H1 (cell line): ENCODE data around the gene ALG1. TPM values are rescaled to one million over a fixed set of nuclear protein-coding genes. Genes with fewer than 3 reads are reported as not detected.

Experiments used
- CTCF ChIA-PET: fragments of 300-600 bp; sonication (Branson Sonifier 250); formaldehyde crosslinking; loops from one replicate; lab custom pipeline; 2021; ENCODE audit not compliant: partially characterized antibody; lab: Charles Lee
- POLR2A ChIA-PET: fragments of 300-600 bp; sonication (Branson Sonifier 250); formaldehyde crosslinking; loops from one replicate; lab custom pipeline; 2021; ENCODE audit warnings: inconsistent platforms; ENCODE audit not compliant: partially characterized antibody; lab: Charles Lee
- DNase-seq, 2 experiments: peaks; one replicate each; pipeline versions ENCODE4 v3.0.0 to v3.0.0-alpha.2; 2010 to 2022; ENCODE audit warnings: low spot score in 2 of 2, low read depth in 1 of 2, mixed read lengths in 1 of 2
- FAIRE-seq: peaks from 2 replicates; lab custom pipeline; 2011; peaks lifted over from hg19 to GRCh38; lab: Jason Lieb, UNC
- H2AFZ ChIP-seq: 2 replicates; pipeline ENCODE4 v1.8.1; 2012; ENCODE audit warnings: low read length, inconsistent platforms
- H2AK5ac ChIP-seq: 2 replicates; pipeline ENCODE4 v1.6.1; 2013; ENCODE audit warnings: low read depth, low read length
- H2BK120ac ChIP-seq: replicated peaks from 2 replicates; pipeline ENCODE3; 2013; ENCODE audit warnings: low read depth, low read length, inconsistent platforms
- H2BK12ac ChIP-seq: 2 replicates; pipeline ENCODE4 v1.6.1; 2013; ENCODE audit warnings: low read depth, low read length
- H2BK15ac ChIP-seq: 2 replicates; pipeline ENCODE4 v1.6.1; 2013; ENCODE audit warnings: low read length
- H2BK20ac ChIP-seq: 2 replicates; pipeline ENCODE4 v1.6.1; 2013; ENCODE audit warnings: low read length
- H2BK5ac ChIP-seq: 2 replicates; pipeline ENCODE4 v1.6.1; 2013; ENCODE audit warnings: low read depth, low read length
- H3K14ac ChIP-seq: 2 replicates; pipeline ENCODE4 v1.6.1; 2013; ENCODE audit warnings: inconsistent platforms; ENCODE audit not compliant: insufficient read length
- H3K18ac ChIP-seq: 2 replicates; pipeline ENCODE4 v1.6.1; 2013; ENCODE audit warnings: low read length; ENCODE audit errors: extremely low read depth
- H3K23ac ChIP-seq: 2 replicates; pipeline ENCODE4 v1.6.1; 2013; ENCODE audit warnings: inconsistent platforms; ENCODE audit not compliant: insufficient read length
- H3K23me2 ChIP-seq: 2 replicates; pipeline ENCODE4 v1.6.1; 2013; ENCODE audit warnings: low read depth, low read length
- H3K27ac ChIP-seq: 2 replicates; pipeline ENCODE4 v1.6.1; 2011; ENCODE audit warnings: low read depth, low read length, inconsistent platforms
- H3K27me3 ChIP-seq, 4 experiments: replicated peaks in 1 of 4; 1 replicate in 1 of 4; 2 replicates in 3 of 4; pipeline versions ENCODE4 v1.6.1 to v1.8.1; 2011 to 2013; ENCODE audit warnings: low read length in 3 of 4, mild to moderate bottlenecking in 3 of 4, inconsistent platforms in 2 of 4, mixed read lengths in 2 of 4, moderate library complexity in 1 of 4; ENCODE audit not compliant: control insufficient read depth in 3 of 4, insufficient read depth in 3 of 4; ENCODE audit errors: extremely low read depth in 1 of 4
- H3K36me3 ChIP-seq, 4 experiments: 2 replicates each; pipeline versions ENCODE4 v1.6.1 to v1.8.1; 2011 to 2013; ENCODE audit warnings: mild to moderate bottlenecking in 4 of 4, low read length in 3 of 4, moderate library complexity in 2 of 4, control low read depth in 1 of 4, inconsistent platforms in 1 of 4; ENCODE audit not compliant: insufficient read depth in 4 of 4, control insufficient read depth in 2 of 4
- H3K4ac ChIP-seq: replicated peaks from 2 replicates; pipeline ENCODE3; 2013; ENCODE audit warnings: low read length, low read depth, mixed read lengths, inconsistent platforms; ENCODE audit not compliant: insufficient read length
- H3K4me1 ChIP-seq, 4 experiments: replicated peaks in 1 of 4; 1 replicate in 1 of 4; 2 replicates in 3 of 4; pipeline versions ENCODE4 v1.6.1 to v1.8.1; 2011 to 2013; ENCODE audit warnings: low read length in 3 of 4, inconsistent platforms in 2 of 4, mixed read lengths in 1 of 4; ENCODE audit not compliant: insufficient read depth in 4 of 4, control insufficient read depth in 3 of 4
- H3K4me2 ChIP-seq, 2 experiments: 2 replicates each; pipeline versions ENCODE4 v1.6.1 to v1.8.1; 2011 to 2013; ENCODE audit warnings: low read depth in 2 of 2, low read length in 2 of 2, control low read depth in 1 of 2, inconsistent platforms in 1 of 2, mild to moderate bottlenecking in 1 of 2; ENCODE audit not compliant: insufficient read depth in 1 of 2
- H3K4me3 ChIP-seq, 4 experiments: fragments of 200-600, 300-600 bp in 1 of 4; sonication (generic), shearing (Covaris generic), sonication (Bioruptor Twin) in 1 of 4; 2 replicates each; pipeline versions ENCODE4 v1.5.1 to v1.8.1; 2011 to 2016; ENCODE audit warnings: low read length in 4 of 4, low read depth in 3 of 4, control low read depth in 2 of 4, inconsistent platforms in 2 of 4, mild to moderate bottlenecking in 2 of 4, mixed read lengths in 1 of 4, moderate library complexity in 1 of 4; ENCODE audit not compliant: insufficient read depth in 2 of 4; ENCODE audit errors: extremely low read depth in 1 of 4
- H3K56ac ChIP-seq: replicated peaks from 2 replicates; pipeline ENCODE3; 2013; ENCODE audit warnings: low read depth, mild to moderate bottlenecking, mixed read lengths, low read length, inconsistent platforms; ENCODE audit not compliant: insufficient read length
- H3K79me1 ChIP-seq: 2 replicates; pipeline ENCODE4 v1.6.1; 2013; ENCODE audit warnings: low read depth, low read length, control low read depth
- H3K79me2 ChIP-seq, 2 experiments: 2 replicates each; pipeline versions ENCODE4 v1.6.1 to v1.8.1; 2012 to 2013; ENCODE audit warnings: low read length in 2 of 2, mild to moderate bottlenecking in 2 of 2, inconsistent platforms in 1 of 2; ENCODE audit not compliant: insufficient read depth in 2 of 2, control insufficient read depth in 1 of 2
- H3K9ac ChIP-seq, 4 experiments: replicated peaks in 1 of 4; 1 replicate in 1 of 4; 2 replicates in 3 of 4; pipeline versions ENCODE4 v1.6.1 to v1.8.1; 2011 to 2013; ENCODE audit warnings: low read depth in 3 of 4, low read length in 3 of 4, control low read depth in 2 of 4, mild to moderate bottlenecking in 2 of 4, moderate library complexity in 2 of 4, inconsistent platforms in 1 of 4; ENCODE audit errors: extremely low read depth in 1 of 4
- H3K9me3 ChIP-seq, 2 experiments: 2 replicates each; pipeline versions ENCODE4 v1.6.1 to v1.8.1; 2012 to 2013; ENCODE audit warnings: mild to moderate bottlenecking in 2 of 2, moderate library complexity in 2 of 2, control low read depth in 1 of 2, inconsistent platforms in 1 of 2, low read depth in 1 of 2, low read length in 1 of 2, mixed read lengths in 1 of 2; ENCODE audit not compliant: insufficient read depth in 2 of 2
- H4K20me1 ChIP-seq, 2 experiments: replicated peaks in 1 of 2; 2 replicates each; pipeline versions ENCODE3 to v1.8.1; 2011 to 2013; ENCODE audit warnings: inconsistent platforms in 2 of 2, low read length in 2 of 2, mild to moderate bottlenecking in 1 of 2; ENCODE audit not compliant: insufficient read depth in 2 of 2, control insufficient read depth in 1 of 2
- H4K5ac ChIP-seq: 2 replicates; pipeline ENCODE4 v1.6.1; 2013; ENCODE audit warnings: low read length, low read depth, mixed read lengths, inconsistent platforms; ENCODE audit not compliant: insufficient read length
- H4K8ac ChIP-seq: 2 replicates; pipeline ENCODE4 v1.8.0; 2013; ENCODE audit warnings: mild to moderate bottlenecking, moderate library complexity, low read length, inconsistent platforms; ENCODE audit not compliant: insufficient read depth; ENCODE audit errors: extremely low read depth
- H4K91ac ChIP-seq: replicated peaks from 2 replicates; pipeline ENCODE3; 2013; ENCODE audit warnings: low read length, mixed read lengths, inconsistent platforms; ENCODE audit not compliant: insufficient read length
- CBX5 ChIP-seq: fragments of 300-800, 300-1000 bp; sonication (generic); IDR thresholded peaks from 2 replicates; pipeline ENCODE4 v1.7.1; 2016; ENCODE audit warnings: antibody characterized with exemption, low read length, low read depth
- EZH2 ChIP-seq: fragments of 200-600 bp; sonication (generic); IDR thresholded peaks from 2 replicates; pipeline ENCODE4 v1.7.1; 2012; ENCODE audit warnings: low read depth, mild to moderate bottlenecking, moderate library complexity, low read length, inconsistent platforms; ENCODE audit not compliant: severe bottlenecking
- JUND ChIP-seq: IDR thresholded peaks from 2 replicates; pipeline ENCODE4 v1.6.1; 2011; ENCODE audit warnings: mild to moderate bottlenecking, improper control_type of control experiment, low read length
- KDM4A ChIP-seq: IDR thresholded peaks from one replicate; pipeline ENCODE4 v1.7.1; 2012; ENCODE audit warnings: low read depth, mild to moderate bottlenecking, moderate library complexity, low read length, inconsistent platforms; ENCODE audit not compliant: severe bottlenecking
- POLR2A ChIP-seq, 2 experiments: IDR thresholded peaks; 1 replicate in 1 of 2; 2 replicates in 1 of 2; pipeline ENCODE4 v1.6.1; 2011; ENCODE audit warnings: low read depth in 2 of 2, low read length in 2 of 2, mild to moderate bottlenecking in 2 of 2; ENCODE audit errors: control extremely low read depth in 1 of 2
- SRF ChIP-seq: IDR thresholded peaks from 2 replicates; pipeline ENCODE4 v1.6.1; 2011; ENCODE audit warnings: mild to moderate bottlenecking, low read depth, low read length, moderate library complexity
- TAF1 ChIP-seq: IDR thresholded peaks from 2 replicates; pipeline ENCODE4 v1.6.1; 2011; ENCODE audit warnings: mild to moderate bottlenecking, low read depth, low read length
- YY1 ChIP-seq: IDR thresholded peaks from 2 replicates; pipeline ENCODE4 v1.6.1; 2011; ENCODE audit warnings: low read depth, mild to moderate bottlenecking, low read length
- WGBS, 2 experiments: shearing (Covaris generic) in 1 of 2; methylation state at CpG; one replicate each; pipeline versions ENCODE4 v1.1.6 to v1.1.7; 2013 to 2015; ENCODE audit warnings: low lambda C conversion rate in 2 of 2, mixed read lengths in 2 of 2, inconsistent platforms in 1 of 2, low coverage in 1 of 2, missing lambda C conversion rate in 1 of 2; ENCODE audit not compliant: insufficient replicate concordance in 2 of 2, insufficient coverage in 1 of 2, insufficient read length in 1 of 2; ENCODE audit errors: extremely low coverage in 1 of 2, missing lambda C conversion rate in 1 of 2; 5-methylcytosine and 5-hydroxymethylcytosine counted together
- polyA plus RNA-seq, 7 experiments: library from polyadenylated mRNA; depleted of rRNA in 3 of 7; stranded (reverse) in 5 of 7; unstranded in 2 of 7; fragments of >200 nt in 5 of 7; fragments of 200-250 nt in 2 of 7; gene quantifications; 1 replicate in 5 of 7; 2 replicates in 1 of 7; 4 replicates in 1 of 7; pipeline versions ENCODE4 v1.2.1 to v1.2.3, GENCODE V29; 2011 to 2013; ENCODE audit warnings: missing spikeins in 2 of 7, mixed read lengths in 2 of 7
- total RNA-seq: library from RNA; stranded (reverse); fragmentation: NEBNext Ultra II Directional; extraction: Animal tissue kit (Norgen Biotek cat#: 25700); gene quantifications from 2 replicates; pipeline ENCODE4 v1.2.1, GENCODE V29; 2021

The ALG1 gene
- total and polyA plus RNA-seq, 2 of the 8 experiments (the other 6 are each of a cell fraction or from before 2014, with no cell fraction given), result 34.8 to 46.5 TPM

- Histone ChIP-seq H3K36me3 (no peaks in the 10 kb centered on the region), H4K91ac (no peak overlapping the region), H2AK5ac (no peak overlapping the region), H2BK12ac (no peak overlapping the region), H3K14ac (no peak overlapping the region), H3K27me3 (no peaks in the 10 kb centered on the region), H3K23me2 (no peaks in the 10 kb centered on the region), H3K27ac (no peak overlapping the region), H3K18ac (no peak overlapping the region), H3K79me1 (no peaks in the 10 kb centered on the region), H4K8ac (no peak overlapping the region), H3K4me2 (no peak overlapping the region), H3K23ac (no peak overlapping the region), H2AFZ (no peak overlapping the region), H3K56ac (no peak overlapping the region), H3K4me1 (peaks cover 0 to 4% (median 1%) of the 10 kb centered on the region in 4 experiments; a peak in 3 of 7 replicates), H2BK5ac (no peak overlapping the region), H3K4ac (no peak overlapping the region), H2BK120ac (no peak overlapping the region), H3K9me3 (no peaks in the 10 kb centered on the region), H2BK15ac (no peak overlapping the region), H4K20me1 (no peaks in the 10 kb centered on the region), H4K5ac (no peak overlapping the region), H3K4me3 (no peak overlapping the region), H3K79me2 (no peaks in the 10 kb centered on the region), H2BK20ac (no peak overlapping the region), H3K9ac (no peak overlapping the region)
- FAIRE-seq (no peak), DNase-seq (no peak)
- WGBS, 2 experiments, result 90% methylated on average over 8 of the region's 8 CpGs; no CpG with 5 or more reads in 1 of the 2 experiments
- ChIA-PET CTCF (interaction anchor here (0.7 to 3.5 kb wide), 12 partner anchors 12 to 160 kb away, joined by 3 to 27 read pairs (median 3); no protein-coding TSS in a partner anchor), POLR2A (interaction anchor here (0.7 to 2.2 kb wide), 3 partner anchors 17 to 550 kb away, joined by 4 to 8 read pairs (median 4); partner anchors contain the start of gene SEC14L5)
- no peak for TF ChIP-seq POLR2A (IDR thresholded peaks at IDR 0.05; ENCODE audit: control extremely low read depth in 1 of 2, low read depth in 2 of 2, low read length in 2 of 2)
- no peak for TF ChIP-seq CBX5
- TF ChIP-seq JUND, result no peak
- TF ChIP-seq KDM4A, result no peak
- TF ChIP-seq EZH2, result no peak
- TF ChIP-seq YY1, result no peak
- TF ChIP-seq SRF, result no peak
- TF ChIP-seq TAF1, result no peak
Observed at GRCh38 chr16:5026664-5027063, 45.0 kb upstream of the ALG1 start.
